ENCODE results near the gene GDF11.

GDF11 gene

DNA sequence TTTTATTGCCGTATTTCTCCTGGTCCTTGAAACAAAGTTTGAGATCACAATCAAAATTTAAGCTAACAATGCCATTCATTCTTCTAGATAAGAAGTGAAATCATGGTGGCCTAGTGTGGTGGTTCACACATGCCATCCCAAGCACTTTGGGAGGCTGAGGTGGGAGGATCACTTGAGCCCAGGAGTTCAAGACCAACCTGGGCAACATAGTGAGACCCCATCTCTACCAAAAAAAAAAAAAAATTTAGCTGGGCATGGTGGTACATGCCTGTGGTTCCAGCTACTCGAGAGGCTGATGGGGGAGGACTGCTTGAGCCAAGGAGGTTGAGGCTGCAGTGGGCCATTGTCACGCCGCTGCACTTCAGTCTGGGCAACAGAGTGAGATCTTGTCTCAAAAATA, 24.2 kb downstream of the GDF11 start:
- no peak for DNase-seq (ENCODE audit: low read depth)
- H3K4me3 ChIP-seq (ENCODE audit: control insufficient read depth, low read depth, low read length), result no peak overlapping the region
- TF ChIP-seq, protein P1, sequence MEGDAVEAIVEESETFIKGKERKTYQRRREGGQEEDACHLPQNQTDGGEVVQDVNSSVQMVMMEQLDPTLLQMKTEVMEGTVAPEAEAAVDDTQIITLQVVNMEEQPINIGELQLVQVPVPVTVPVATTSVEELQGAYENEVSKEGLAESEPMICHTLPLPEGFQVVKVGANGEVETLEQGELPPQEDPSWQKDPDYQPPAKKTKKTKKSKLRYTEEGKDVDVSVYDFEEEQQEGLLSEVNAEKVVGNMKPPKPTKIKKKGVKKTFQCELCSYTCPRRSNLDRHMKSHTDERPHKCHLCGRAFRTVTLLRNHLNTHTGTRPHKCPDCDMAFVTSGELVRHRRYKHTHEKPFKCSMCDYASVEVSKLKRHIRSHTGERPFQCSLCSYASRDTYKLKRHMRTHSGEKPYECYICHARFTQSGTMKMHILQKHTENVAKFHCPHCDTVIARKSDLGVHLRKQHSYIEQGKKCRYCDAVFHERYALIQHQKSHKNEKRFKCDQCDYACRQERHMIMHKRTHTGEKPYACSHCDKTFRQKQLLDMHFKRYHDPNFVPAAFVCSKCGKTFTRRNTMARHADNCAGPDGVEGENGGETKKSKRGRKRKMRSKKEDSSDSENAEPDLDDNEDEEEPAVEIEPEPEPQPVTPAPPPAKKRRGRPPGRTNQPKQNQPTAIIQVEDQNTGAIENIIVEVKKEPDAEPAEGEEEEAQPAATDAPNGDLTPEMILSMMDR (IDR thresholded peaks at IDR 0.05; ENCODE audit: control insufficient read depth, insufficient read depth, low read depth, low read length, missing control alignments), result no peak

DNA sequence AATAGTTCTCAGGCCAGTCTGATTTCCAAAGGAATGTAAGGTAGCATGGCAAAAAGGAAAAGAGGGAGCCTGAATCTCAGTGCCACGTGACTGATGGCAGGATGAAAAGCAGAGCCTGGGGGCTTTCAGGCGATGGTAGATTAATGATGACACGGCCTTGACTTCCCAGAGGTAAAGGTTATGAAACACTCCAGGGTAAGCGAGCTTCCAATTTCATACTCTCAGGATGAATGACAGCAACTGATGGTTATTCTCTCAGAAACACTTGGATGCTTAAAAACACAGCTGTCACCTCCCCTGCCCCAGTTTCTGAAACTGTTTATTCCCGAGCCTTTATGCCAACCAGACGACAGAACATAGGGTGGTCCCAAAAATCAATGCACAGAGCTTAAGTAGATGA, 28.8 kb downstream of the GDF11 start:
- H3K4me3 ChIP-seq (ENCODE audit: control insufficient read depth, low read depth, low read length), result no peak overlapping the region
- no peak for DNase-seq (ENCODE audit: low read depth)
- TF ChIP-seq, protein P1 (IDR thresholded peaks at IDR 0.05; ENCODE audit: control insufficient read depth, insufficient read depth, low read depth, low read length, missing control alignments), result no peak

DNA sequence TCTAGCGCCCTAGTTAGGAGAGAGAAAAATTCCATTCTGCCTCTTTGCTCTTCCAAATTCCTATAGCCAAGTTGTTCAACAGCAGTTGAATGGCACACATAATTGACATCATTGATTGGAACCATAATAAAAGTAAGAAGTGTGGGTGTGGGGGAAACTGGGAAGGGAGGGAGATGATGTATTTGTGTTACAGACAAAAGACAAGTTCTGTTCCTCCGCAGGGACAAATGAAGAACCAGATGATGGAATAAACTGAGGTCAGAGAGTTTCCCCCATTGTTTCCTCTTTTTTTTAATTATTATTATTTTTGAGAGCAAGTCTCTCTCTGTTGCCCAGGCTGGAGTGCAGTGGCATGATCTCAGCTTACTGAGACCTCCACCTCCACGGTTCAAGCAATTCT, 34.9 kb downstream of the GDF11 start:
- H3K4me3 ChIP-seq (ENCODE audit: control insufficient read depth, low read depth, low read length), result no peak overlapping the region
- TF ChIP-seq, protein P1 (IDR thresholded peaks at IDR 0.05; ENCODE audit: control insufficient read depth, insufficient read depth, low read depth, low read length, missing control alignments), result no peak
- no peak for DNase-seq (ENCODE audit: low read depth)

DNA sequence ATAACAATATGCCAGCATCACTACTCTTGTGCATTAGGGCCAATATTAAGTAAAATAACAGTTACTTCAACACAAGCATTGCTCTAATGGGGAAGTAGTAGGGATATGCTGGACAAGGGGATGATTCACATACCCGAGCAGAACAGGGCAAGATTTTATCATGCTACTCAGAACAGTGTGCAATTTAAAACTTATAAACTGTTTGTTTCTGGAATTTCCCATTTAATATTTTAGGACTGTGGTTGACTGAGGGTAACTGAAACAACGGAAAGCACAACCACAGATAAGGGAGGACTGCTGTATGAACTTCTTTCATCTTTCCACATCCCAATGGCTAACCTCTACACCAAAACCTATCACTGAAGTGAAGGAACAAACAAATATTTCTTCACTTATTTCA, 37.8 kb downstream of the GDF11 start:
- H3K4me3 ChIP-seq (ENCODE audit: control insufficient read depth, low read depth, low read length), result no peak overlapping the region
- peak; percentile 24 for DNase-seq (ENCODE audit: low read depth)
- TF ChIP-seq, protein P1 (IDR thresholded peaks at IDR 0.05; ENCODE audit: control insufficient read depth, insufficient read depth, low read depth, low read length, missing control alignments), result no peak

DNA sequence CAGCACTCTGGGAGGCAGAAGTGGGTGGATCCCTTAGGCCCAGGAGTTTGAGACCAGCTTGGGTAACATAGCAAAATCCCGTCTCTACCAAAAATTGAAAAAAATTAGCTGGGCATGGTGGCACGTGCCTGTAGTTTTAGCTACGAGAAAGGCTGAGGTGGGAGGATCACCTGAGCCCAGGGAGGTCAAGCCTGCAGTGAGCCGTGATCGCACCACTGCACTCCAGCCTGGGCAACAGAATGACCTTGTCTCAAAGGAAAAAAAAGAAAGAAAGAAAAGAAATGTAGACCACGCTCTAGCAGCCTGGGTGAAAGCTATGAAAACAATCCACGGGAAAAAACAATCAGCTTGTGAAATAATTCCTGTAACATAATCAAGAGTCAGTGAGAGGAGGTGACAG, 45.6 kb downstream of the GDF11 start:
- H3K4me3 ChIP-seq (ENCODE audit: control insufficient read depth, low read depth, low read length), result no peak overlapping the region
- TF ChIP-seq, protein P1 (IDR thresholded peaks at IDR 0.05; ENCODE audit: control insufficient read depth, insufficient read depth, low read depth, low read length, missing control alignments), result no peak
- no peak for DNase-seq (ENCODE audit: low read depth)

DNA sequence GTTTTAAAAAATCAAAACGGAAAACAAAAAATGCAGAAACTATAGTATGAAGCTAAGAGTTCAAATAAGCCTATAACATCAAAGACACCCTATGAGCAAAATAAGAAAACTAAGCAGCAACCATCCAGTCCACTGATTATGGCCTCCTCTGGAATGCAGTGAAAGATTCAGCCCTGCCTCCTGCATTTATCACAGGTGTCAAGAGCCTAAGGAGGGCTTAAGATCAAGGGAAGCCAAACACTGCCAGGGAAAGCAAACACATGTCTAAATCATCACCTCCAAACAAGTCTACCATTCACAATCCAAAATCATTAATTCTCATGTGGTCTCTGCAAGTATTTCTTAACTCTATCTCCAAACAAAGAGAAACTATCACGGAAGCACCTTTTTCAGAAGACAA, 46.2 kb downstream of the GDF11 start:
- DNase-seq (ENCODE audit: low read depth), result no peak
- no peak overlapping the region for H3K4me3 ChIP-seq (ENCODE audit: control insufficient read depth, low read depth, low read length)
- TF ChIP-seq, protein P1 (IDR thresholded peaks at IDR 0.05; ENCODE audit: control insufficient read depth, insufficient read depth, low read depth, low read length, missing control alignments), result no peak

DNA sequence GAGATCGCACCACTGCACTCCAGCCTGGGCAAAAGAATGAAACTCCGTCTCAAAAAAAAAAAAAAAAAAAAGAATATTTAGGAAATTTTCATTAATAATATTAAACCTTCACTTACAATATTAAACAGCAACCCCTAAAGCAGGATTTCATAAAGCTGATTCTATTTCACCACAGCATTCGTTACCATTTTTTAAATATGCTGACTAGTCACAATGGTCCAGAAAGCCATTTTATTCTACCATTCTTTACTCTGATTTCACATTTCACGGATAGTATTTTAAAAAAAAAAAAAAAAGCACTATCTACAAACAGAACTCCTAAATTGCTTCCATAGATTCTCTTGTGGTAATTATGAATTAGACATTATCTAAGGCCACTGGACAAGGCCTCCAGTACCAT, 47.0 kb downstream of the GDF11 start:
- no peak for DNase-seq (ENCODE audit: low read depth)
- H3K4me3 ChIP-seq (ENCODE audit: control insufficient read depth, low read depth, low read length), result no peak overlapping the region
- TF ChIP-seq, protein P1 (IDR thresholded peaks at IDR 0.05; ENCODE audit: control insufficient read depth, insufficient read depth, low read depth, low read length, missing control alignments), result no peak
